K562 (cell line): ENCODE data around the gene GNAS-AS1. TPM values are rescaled to one million over a fixed set of nuclear protein-coding genes. Genes with fewer than 3 reads are reported as not detected.

Source experiments
- ATAC-seq: fragments of 200-7000 bp; cut with Tn5 transposase; 3 replicates; pipeline ENCODE4 v1.9.1; 2020; ENCODE audit warnings: moderate library complexity
- BruUV-seq: library from RNA; stranded (reverse); fragments of 400-500 nt; replicated peaks from 2 replicates; lab custom pipeline; 2021; lab: Mats Ljungman, UMichigan
- CTCF ChIA-PET: fragments of 300-600 bp; formaldehyde crosslinking; extraction: SDS; loops from one replicate; lab custom pipeline; 2021; ENCODE audit warnings: low intra/inter-chr PET ratio; lab: Yijun Ruan, JAX
- POLR2A ChIA-PET: fragments of 300-600, 350-650 bp; sonication (Branson Sonifier 250); formaldehyde crosslinking; extraction: SDS; loops from one replicate; lab custom pipeline; 2021; ENCODE audit warnings: antibody characterized with exemption, inconsistent platforms; lab: Yijun Ruan, JAX
- DNase-seq, 4 experiments: peaks; one replicate each; pipeline versions ENCODE4 v3.0.0 to v3.0.0-alpha.2; 2011 to 2018; ENCODE audit warnings: low spot score in 3 of 4, mixed read lengths in 3 of 4; ENCODE audit errors: extremely low read depth in 1 of 4
- FAIRE-seq: peaks from 2 replicates; lab custom pipeline; 2011; peaks lifted over from hg19 to GRCh38; lab: Jason Lieb, UNC
- H2AFZ ChIP-seq: 2 replicates; pipeline ENCODE4 v1.6.0; 2011; ENCODE audit warnings: low read depth, low read length, control low read depth, inconsistent platforms
- H3K27ac ChIP-seq: fragments of 200-600 bp; 3 replicates; pipeline ENCODE4 v1.8.0; 2011; ENCODE audit warnings: low read depth, mild to moderate bottlenecking, control low read depth, inconsistent platforms, low read length, moderate library complexity, mixed read lengths; ENCODE audit errors: extremely low read depth
- H3K27me3 ChIP-seq, 2 experiments: fragments of 300-600 bp in 1 of 2; 2 replicates in 1 of 2; 3 replicates in 1 of 2; pipeline versions ENCODE4 v1.6.0 to v1.8.0; 2011; ENCODE audit warnings: inconsistent platforms in 2 of 2, low read length in 2 of 2, mild to moderate bottlenecking in 1 of 2, mixed read lengths in 1 of 2, moderate library complexity in 1 of 2; ENCODE audit not compliant: control insufficient read depth in 2 of 2, insufficient read depth in 2 of 2
- H3K36me3 ChIP-seq: fragments of 300-600 bp; 3 replicates; pipeline ENCODE4 v1.8.0; 2011; ENCODE audit warnings: mild to moderate bottlenecking, low read length, inconsistent platforms; ENCODE audit not compliant: control insufficient read depth, insufficient read depth
- H3K4me1 ChIP-seq, 2 experiments: fragments of 200-600 bp in 1 of 2; replicated peaks in 1 of 2; 2 replicates in 1 of 2; 3 replicates in 1 of 2; pipeline versions ENCODE4 v1.5.1 to v1.8.0; 2011; ENCODE audit warnings: inconsistent platforms in 2 of 2, low read length in 2 of 2, mild to moderate bottlenecking in 1 of 2, mixed read lengths in 1 of 2, moderate library complexity in 1 of 2; ENCODE audit not compliant: control insufficient read depth in 2 of 2, insufficient read depth in 2 of 2
- H3K4me2 ChIP-seq: 2 replicates; pipeline ENCODE4 v1.6.1; 2011; ENCODE audit warnings: low read length, control low read depth, inconsistent platforms, mixed read lengths; ENCODE audit not compliant: insufficient read depth
- H3K4me3 ChIP-seq: fragments of 200-600 bp; sonication (generic), shearing (Covaris generic); 2 replicates; pipeline ENCODE4 v1.5.1; 2016; ENCODE audit warnings: control low read depth, inconsistent platforms
- H3K79me2 ChIP-seq: fragments of 200-600 bp; 3 replicates; pipeline ENCODE4 v1.8.0; 2011; ENCODE audit warnings: low read length, inconsistent platforms; ENCODE audit not compliant: control insufficient read depth, insufficient read depth
- H3K9ac ChIP-seq, 2 experiments: 2 replicates each; pipeline versions ENCODE4 v1.6.0 to v1.6.1; 2011; ENCODE audit warnings: low read depth in 2 of 2, low read length in 2 of 2, control low read depth in 1 of 2, inconsistent platforms in 1 of 2, mild to moderate bottlenecking in 1 of 2, mixed read lengths in 1 of 2; ENCODE audit not compliant: insufficient read depth in 1 of 2
- H3K9me1 ChIP-seq: one replicate; pipeline ENCODE4 v1.6.0; 2011; ENCODE audit warnings: inconsistent platforms, mild to moderate bottlenecking, low read length, moderate library complexity; ENCODE audit not compliant: control insufficient read depth, insufficient read depth
- H3K9me3 ChIP-seq: replicated peaks from 2 replicates; pipeline ENCODE4 v1.5.1; 2011; ENCODE audit warnings: low read depth, low read length, inconsistent platforms; ENCODE audit not compliant: control insufficient read depth, insufficient read depth
- H4K20me1 ChIP-seq: replicated peaks from 2 replicates; pipeline ENCODE4 v1.6.1; 2011; ENCODE audit warnings: low read length, inconsistent platforms, mixed read lengths; ENCODE audit not compliant: control insufficient read depth, insufficient read depth
- ASH1L ChIP-seq: fragments of 450-650 bp; IDR thresholded peaks from 2 replicates; pipeline ENCODE4 v1.6.1; 2018; ENCODE audit warnings: borderline replicate concordance, mild to moderate bottlenecking, low read depth; ENCODE audit not compliant: partially characterized antibody
- CBX2 ChIP-seq: fragments of 200-600 bp; sonication (generic); IDR thresholded peaks from one replicate; pipeline ENCODE4 v1.6.1; 2012; ENCODE audit warnings: mild to moderate bottlenecking, low read length, inconsistent platforms; ENCODE audit not compliant: insufficient read depth, poor library complexity, severe bottlenecking
- CBX8 ChIP-seq: fragments of 200-600 bp; sonication (generic); IDR thresholded peaks from 2 replicates; pipeline ENCODE4 v1.6.1; 2012; ENCODE audit warnings: borderline replicate concordance, mixed run types, low read depth, mild to moderate bottlenecking, moderate library complexity, mixed read lengths, low read length, control low read depth, inconsistent platforms; ENCODE audit not compliant: poor library complexity, severe bottlenecking; ENCODE audit errors: extremely low read depth
- HNRNPUL1 ChIP-seq: fragments of 200-400 bp; formaldehyde crosslinking; IDR thresholded peaks from 2 replicates; pipeline ENCODE4 v1.6.1; 2017; ENCODE audit warnings: low read length
- NCOA4 ChIP-seq: fragments of 450-650 bp; IDR thresholded peaks from 2 replicates; pipeline ENCODE4 v1.6.1; 2018; ENCODE audit warnings: mild to moderate bottlenecking; ENCODE audit not compliant: partially characterized antibody
- POLR2AphosphoS5 ChIP-seq: IDR thresholded peaks from 2 replicates; pipeline ENCODE4 v1.6.1; 2011; ENCODE audit warnings: mild to moderate bottlenecking, low read depth, low read length, moderate library complexity; ENCODE audit not compliant: control insufficient read depth, insufficient read depth
- RFX5 ChIP-seq: IDR thresholded peaks from 2 replicates; pipeline ENCODE4 v1.6.1; 2011; ENCODE audit warnings: low read depth, mild to moderate bottlenecking, improper control_type of control experiment, low read length
- RNF2 ChIP-seq: sonication (generic); IDR thresholded peaks from 2 replicates; pipeline ENCODE4 v1.6.1; 2016
- SLC30A9 ChIP-seq: fragments of 250-450 bp; sonication (Bioruptor Pico); IDR thresholded peaks from 2 replicates; pipeline ENCODE4 v1.8.0; 2022; ENCODE audit warnings: mild to moderate bottlenecking, moderate library complexity
- ZNF696 ChIP-seq: fragments of 250-450 bp; sonication (Bioruptor Pico); conservative IDR thresholded peaks from 2 replicates; pipeline ENCODE4 v1.4.0; 2020; ENCODE audit warnings: mild to moderate bottlenecking, moderate library complexity
- WGBS: fragments of 100-300 bp; shearing (Covaris generic); methylation state at CpG from one replicate; pipeline ENCODE4 v1.1.6; 2016; ENCODE audit warnings: low coverage, mixed read lengths; ENCODE audit not compliant: insufficient coverage; ENCODE audit errors: missing lambda C conversion rate; 5-methylcytosine and 5-hydroxymethylcytosine counted together
- in situ Hi-C: fragments of 300-500 bp; cut with MboI; formaldehyde crosslinking; loops from 4 replicates; pipeline ENCODE4 v1.15.0; 2018; ENCODE audit warnings: inconsistent platforms, mixed read lengths
- intact Hi-C: fragments of 100-400 bp; cut with micrococcal nuclease; formaldehyde crosslinking; loops from 2 replicates; pipeline ENCODE4 v1.14.2; 2022
- polyA plus RNA-seq, 8 experiments: library from polyadenylated mRNA; depleted of rRNA in 4 of 8; stranded (reverse) in 5 of 8; unstranded in 3 of 8; fragments of >200 nt; fragmentation: Nextera tagmentation in 2 of 8; fragmentation: Illumina TruSeq in 1 of 8; extraction: Ambion mirVana in 2 of 8; extraction: Trizol in 1 of 8; gene quantifications; 2 replicates each; pipeline versions ENCODE4 v1.2.1 to v1.2.3, GENCODE V29; 2011 to 2014; ENCODE audit warnings: inconsistent platforms in 1 of 8, missing spikeins in 1 of 8
- total RNA-seq, 7 experiments: library from RNA; depleted of rRNA in 6 of 7; stranded (reverse); fragments of >200 nt in 6 of 7; fragmentation: Illumina TruSeq in 2 of 7; extraction: Trizol in 2 of 7; gene quantifications; 2 replicates each; pipeline versions ENCODE4 v1.2.1 to v1.2.3, GENCODE V29; 2011 to 2021; ENCODE audit warnings: low replicate concordance in 1 of 7

Gene GNAS-AS1
- total and polyA plus RNA-seq, 9 of the 15 experiments (the other 6 are each of a cell fraction or from before 2014, with no cell fraction given), result 0.04 to 2.5 (median 0.25) TPM

DNA sequence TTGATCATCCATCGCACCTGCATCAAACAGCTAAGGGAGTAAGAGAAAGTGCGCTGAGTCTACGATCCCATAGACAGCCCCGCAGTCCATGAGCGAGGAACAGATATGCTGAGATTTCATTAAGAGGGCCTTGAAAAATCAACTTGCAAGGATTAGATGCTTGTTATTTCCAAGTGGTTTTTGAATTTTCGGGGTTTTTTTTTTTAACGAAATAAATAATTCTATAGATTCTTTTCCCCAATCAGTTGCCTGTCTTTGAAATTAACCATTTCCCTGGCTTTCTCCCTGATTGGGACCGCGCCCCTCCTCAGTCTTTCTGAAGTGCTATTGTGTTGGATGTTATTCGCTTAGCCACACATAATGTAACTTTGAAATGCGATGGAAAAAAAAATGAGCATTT, 48.6 kb downstream of the GNAS-AS1 start:
- Histone ChIP-seq H3K9me1 (no peaks in the 10 kb centered on the region), H2AFZ (no peak overlapping the region), H3K79me2 (no peaks in the 10 kb centered on the region), H3K36me3 (no peaks in the 10 kb centered on the region), H3K4me2 (no peak overlapping the region), H3K27ac (no peak overlapping the region), H3K4me3 (no peak overlapping the region), H3K9ac (no peak overlapping the region), H4K20me1 (no peaks in the 10 kb centered on the region; the same call in 1 of the 2 replicates), H3K9me3 (no peaks in the 10 kb centered on the region), H3K27me3 (peaks cover 54 to 71% of the 10 kb centered on the region in 2 experiments), H3K4me1 (peaks cover 0 to 7% of the 10 kb centered on the region in 2 experiments; a peak in 2 of 5 replicates)
- ChIA-PET POLR2A (interaction anchor here (0.8 kb wide), 1 partner anchor 13 kb away, joined by 3 read pairs; no protein-coding TSS in a partner anchor), CTCF (no interaction called here)
- 2% methylated on average over 11 of the region's 11 CpGs for WGBS
- no peak for FAIRE-seq
- in situ Hi-C loops (loop anchor here (25.0 kb wide), 1 partner anchor 565 kb away; the partner anchor contains the start of gene ANKRD60), intact Hi-C loops (no loop called here)
- ATAC-seq, result no peak
- no peak for DNase-seq
- BruUV-seq, result no TSS peak
- TF ChIP-seq POLR2AphosphoS5 (no peak), RNF2 (peak; percentile 43; the same call in 1 of the 2 replicates), HNRNPUL1 (no peak), RFX5 (no peak), ZNF696 (CRISPR knock-in tag) (no peak), ASH1L (no peak), SLC30A9 (CRISPR knock-in tag) (no peak), CBX2 (peak; percentile 90), CBX8 (peak; percentile 88), NCOA4 (no peak)
